HFFc6 (cell line): Measurements from ENCODE around the gene TRIM2. TPM values are rescaled to one million over a fixed set of nuclear protein-coding genes. Genes with fewer than 3 reads are reported as not detected.

Experiments used
- DNase-seq: peaks from one replicate; pipeline ENCODE4 v3.0.0-alpha.2; 2018
- H3K27ac Mint-ChIP-seq: 2 replicates; pipeline ENCODE4 v1.8.0; 2020; ENCODE audit warnings: mild to moderate bottlenecking, mixed read lengths
- H3K27me3 Mint-ChIP-seq: 2 replicates; pipeline ENCODE4 v1.8.0; 2021; ENCODE audit warnings: mild to moderate bottlenecking, moderate library complexity, mixed read lengths; ENCODE audit not compliant: insufficient read depth
- H3K36me3 Mint-ChIP-seq: 2 replicates; pipeline ENCODE4 v1.8.0; 2021; ENCODE audit warnings: low read depth, mixed read lengths
- H3K4me1 Mint-ChIP-seq: 2 replicates; pipeline ENCODE4 v1.8.0; 2020; ENCODE audit warnings: low read depth, mixed read lengths
- H3K4me3 Mint-ChIP-seq: 2 replicates; pipeline ENCODE4 v1.8.0; 2020; ENCODE audit warnings: mild to moderate bottlenecking, moderate library complexity, mixed read lengths
- H3K9me3 Mint-ChIP-seq: 2 replicates; pipeline ENCODE4 v1.8.0; 2020; ENCODE audit warnings: mild to moderate bottlenecking, mixed read lengths
- total RNA-seq, 6 experiments: library from RNA; stranded (reverse); fragmentation: NEBNext Ultra II Directional; extraction: Animal tissue kit (Norgen Biotek cat#: 25700); gene quantifications; 2 replicates in 1 of 6; 3 replicates in 5 of 6; pipeline ENCODE4 v1.2.3, GENCODE V29; 2021
- TF ChIP-seq, protein P1 (sequence below): fragments of 200-600 bp; sonication (generic); IDR thresholded peaks from 2 replicates; pipeline ENCODE4 v1.5.0; 2021; ENCODE audit warnings: antibody characterized with exemption, mild to moderate bottlenecking

Gene TRIM2
- total RNA-seq, 6 experiments from 2014 or later = 32.3 to 39.6 (median 34.9) TPM

DNA sequence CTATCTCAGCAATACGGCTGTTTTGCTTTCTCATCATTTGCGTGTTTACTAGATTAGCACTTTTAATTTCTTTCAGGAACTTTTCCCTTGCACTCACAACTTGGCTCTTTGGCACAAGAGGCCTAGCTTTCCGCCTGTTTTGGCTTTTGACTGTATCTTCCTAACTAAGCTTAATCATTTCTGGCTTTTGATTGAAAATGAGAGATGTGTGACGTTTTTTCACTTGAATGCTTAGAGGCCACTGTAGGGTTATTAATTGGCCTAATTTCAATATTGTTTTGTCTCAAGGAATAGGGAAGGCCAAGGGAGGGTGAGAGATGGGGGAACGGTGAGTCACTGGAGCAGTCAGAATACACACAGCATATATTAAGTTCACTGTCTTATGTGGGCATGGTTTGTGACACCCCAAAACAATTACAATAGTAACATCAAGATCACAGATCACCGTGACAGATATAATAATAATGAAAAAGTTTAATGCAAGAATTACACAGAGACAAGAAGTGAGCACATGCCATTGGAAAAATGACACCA lies 167.5 kb downstream of the TRIM2 start:
- peaks cover 37% of the 10 kb centered on the region for H3K36me3 Mint-ChIP-seq
- peaks cover 12% of the 10 kb centered on the region for H3K4me1 Mint-ChIP-seq
- H3K4me3 Mint-ChIP-seq = no peak overlapping the region
- TF ChIP-seq, protein P1, sequence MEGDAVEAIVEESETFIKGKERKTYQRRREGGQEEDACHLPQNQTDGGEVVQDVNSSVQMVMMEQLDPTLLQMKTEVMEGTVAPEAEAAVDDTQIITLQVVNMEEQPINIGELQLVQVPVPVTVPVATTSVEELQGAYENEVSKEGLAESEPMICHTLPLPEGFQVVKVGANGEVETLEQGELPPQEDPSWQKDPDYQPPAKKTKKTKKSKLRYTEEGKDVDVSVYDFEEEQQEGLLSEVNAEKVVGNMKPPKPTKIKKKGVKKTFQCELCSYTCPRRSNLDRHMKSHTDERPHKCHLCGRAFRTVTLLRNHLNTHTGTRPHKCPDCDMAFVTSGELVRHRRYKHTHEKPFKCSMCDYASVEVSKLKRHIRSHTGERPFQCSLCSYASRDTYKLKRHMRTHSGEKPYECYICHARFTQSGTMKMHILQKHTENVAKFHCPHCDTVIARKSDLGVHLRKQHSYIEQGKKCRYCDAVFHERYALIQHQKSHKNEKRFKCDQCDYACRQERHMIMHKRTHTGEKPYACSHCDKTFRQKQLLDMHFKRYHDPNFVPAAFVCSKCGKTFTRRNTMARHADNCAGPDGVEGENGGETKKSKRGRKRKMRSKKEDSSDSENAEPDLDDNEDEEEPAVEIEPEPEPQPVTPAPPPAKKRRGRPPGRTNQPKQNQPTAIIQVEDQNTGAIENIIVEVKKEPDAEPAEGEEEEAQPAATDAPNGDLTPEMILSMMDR = no peak
- no peak for DNase-seq
- H3K27ac Mint-ChIP-seq = no peak overlapping the region
- no peaks in the 10 kb centered on the region for H3K27me3 Mint-ChIP-seq
- H3K9me3 Mint-ChIP-seq = peaks cover 4% of the 10 kb centered on the region; the same call in 1 of the 2 replicates

DNA sequence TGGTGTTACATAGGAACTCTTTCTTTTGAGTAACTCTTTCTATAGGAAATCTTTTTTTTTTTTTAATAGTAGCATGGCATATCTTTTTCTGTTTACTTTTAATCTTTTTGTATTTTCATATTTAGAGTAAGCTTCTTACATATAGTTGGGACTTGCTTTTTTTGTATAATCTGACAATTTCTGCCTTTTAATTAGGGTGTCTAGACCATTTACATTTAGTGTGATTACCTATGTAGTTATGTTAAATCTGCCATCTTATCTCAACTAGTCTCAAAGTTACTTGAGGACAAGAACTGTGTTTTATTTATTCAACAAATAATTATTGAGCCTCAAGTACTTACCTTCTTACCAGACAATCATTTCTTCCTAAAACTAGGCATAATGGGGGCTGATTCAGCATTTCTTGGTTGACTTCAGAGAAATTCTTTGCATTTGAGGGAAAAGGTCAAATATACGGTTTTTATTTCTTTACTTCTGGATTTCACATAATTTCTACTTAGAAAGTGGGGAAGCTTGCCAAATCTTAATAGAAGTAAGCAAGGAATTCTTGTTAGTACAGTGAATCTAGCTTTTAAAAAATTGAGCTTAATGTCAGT lies 168.8 kb downstream of the TRIM2 start:
- Mint-ChIP-seq H3K27ac (no peak overlapping the region), H3K4me3 (no peak overlapping the region), H3K9me3 (peaks cover 4% of the 10 kb centered on the region; the same call in 1 of the 2 replicates), H3K36me3 (peaks cover 32% of the 10 kb centered on the region), H3K4me1 (peaks cover 12% of the 10 kb centered on the region), H3K27me3 (no peaks in the 10 kb centered on the region)
- TF ChIP-seq, protein P1 = no peak
- DNase-seq = no peak

DNA sequence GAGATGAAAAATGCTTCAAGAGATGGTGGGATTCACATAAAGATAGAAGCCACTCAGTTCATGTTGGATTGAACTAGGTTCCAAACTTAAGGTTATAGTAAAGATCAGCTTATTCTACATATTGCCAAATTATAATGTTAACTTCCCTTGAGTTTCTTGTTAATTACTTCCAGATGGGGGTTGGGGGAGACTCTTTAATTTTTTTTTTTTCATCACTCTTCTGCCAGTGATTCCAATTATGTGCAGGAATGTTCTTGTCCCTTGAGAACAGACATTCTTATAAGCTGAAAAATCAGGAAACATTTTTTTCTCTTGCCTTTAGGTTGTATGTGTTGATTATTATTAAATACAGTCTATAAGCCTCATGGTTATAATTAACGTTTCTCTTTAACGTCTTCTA lies 170.2 kb downstream of the TRIM2 start:
- Mint-ChIP-seq H3K4me3 (no peak overlapping the region), H3K27me3 (no peaks in the 10 kb centered on the region), H3K36me3 (peaks cover 32% of the 10 kb centered on the region), H3K4me1 (peaks cover 12% of the 10 kb centered on the region), H3K9me3 (peaks cover 4% of the 10 kb centered on the region; the same call in 1 of the 2 replicates), H3K27ac (no peak overlapping the region)
- TF ChIP-seq, protein P1 = no peak
- DNase-seq = no peak

DNA sequence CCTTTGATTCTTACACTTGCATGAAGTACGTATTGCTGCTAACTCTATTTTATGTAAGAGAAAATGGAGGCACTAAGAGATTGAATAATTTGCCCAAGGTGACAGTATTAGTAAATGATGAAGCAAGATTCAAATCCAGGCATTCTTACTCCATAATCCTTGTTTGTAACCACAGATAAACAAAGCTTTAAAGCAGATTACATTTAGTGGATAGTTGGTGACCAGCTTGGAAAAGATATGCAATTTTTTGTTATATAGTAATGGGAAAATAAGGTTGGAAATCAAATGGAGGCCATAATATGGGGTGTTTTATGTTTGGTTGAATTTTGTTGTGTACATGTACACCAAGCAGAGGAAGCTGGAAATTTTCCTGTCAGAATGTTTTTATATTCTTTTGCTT lies 171.1 kb downstream of the TRIM2 start:
- peaks cover 28% of the 10 kb centered on the region for H3K36me3 Mint-ChIP-seq
- no peak overlapping the region for H3K4me3 Mint-ChIP-seq
- no peak overlapping the region for H3K27ac Mint-ChIP-seq
- H3K27me3 Mint-ChIP-seq = no peaks in the 10 kb centered on the region
- DNase-seq = no peak
- peaks cover 12% of the 10 kb centered on the region for H3K4me1 Mint-ChIP-seq
- peaks cover 4% of the 10 kb centered on the region; the same call in 1 of the 2 replicates for H3K9me3 Mint-ChIP-seq
- TF ChIP-seq, protein P1 = no peak

DNA sequence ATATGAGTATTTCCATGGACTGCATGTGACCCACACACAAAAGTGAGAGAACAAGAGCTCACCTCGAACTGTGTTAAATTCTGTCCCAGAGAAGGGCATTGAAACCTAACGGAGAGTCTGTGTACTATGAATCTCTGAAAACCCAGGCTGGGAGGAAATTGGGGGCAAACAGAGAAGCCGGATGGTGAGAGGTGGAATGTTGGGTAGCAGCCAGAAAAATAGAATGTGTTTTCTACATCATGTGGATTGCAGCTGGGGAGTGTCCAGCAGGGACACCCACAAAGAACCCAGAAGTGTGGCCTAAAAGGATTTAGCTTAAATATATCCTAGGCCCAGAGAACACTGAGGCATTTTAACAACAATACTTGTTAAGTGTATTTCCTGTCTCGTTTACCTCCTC lies 178.9 kb downstream of the TRIM2 start:
- TF ChIP-seq, protein P1 = no peak
- no peak overlapping the region for H3K27ac Mint-ChIP-seq

More for the DNA sequence above, 178.9 kb downstream of the TRIM2 start:
- Mint-ChIP-seq H3K4me3 (no peak overlapping the region), H3K36me3 (no peaks in the 10 kb centered on the region), H3K27me3 (no peaks in the 10 kb centered on the region), H3K9me3 (no peaks in the 10 kb centered on the region), H3K4me1 (no peaks in the 10 kb centered on the region)
- DNase-seq = no peak
